Omental fat pad (tissue), 4 donors: ENCODE data around the gene DDX42. TPM values are rescaled to one million over a fixed set of nuclear protein-coding genes. Genes with fewer than 3 reads are reported as not detected.

Experiments
- ATAC-seq: fragments of 150-250 bp; one replicate; pipeline ENCODE4 v1.9.1; 2016; ENCODE audit warnings: mild to moderate bottlenecking, moderate library complexity; ENCODE audit not compliant: low FRiP score
- DNase-seq: peaks from one replicate; pipeline ENCODE4 v3.0.0-alpha.2; 2019; ENCODE audit warnings: low spot score
- CTCF ChIP-seq, 3 donors: fragments of 450-650 bp; IDR thresholded peaks; one replicate each; pipeline ENCODE4 v1.5.1; 2016 to 2017; ENCODE audit warnings: antibody characterized with exemption in 3 of 3, mild to moderate bottlenecking in 3 of 3, moderate library complexity in 2 of 3
- total RNA-seq, 4 donors: library from RNA; depleted of rRNA; stranded (reverse); fragments of >200 nt; gene quantifications; one replicate each; pipeline ENCODE4 v1.1.0, GENCODE V29; 2016

Gene DDX42
- total RNA-seq, 4 donors from 2014 or later, result 87.2 to 150 (median 112) TPM

- ATAC-seq (no peak), DNase-seq (no peak)
- TF ChIP-seq CTCF (IDR thresholded peaks at IDR 0.05), result no peak
These were observed 45.9 kb downstream of the DDX42 start for GRCh38 chr17:63819585-63820537.

- ATAC-seq, result no peak
- no peak for DNase-seq
- no peak for TF ChIP-seq CTCF (IDR thresholded peaks at IDR 0.05)
These were observed 47.1 kb downstream of the DDX42 start for GRCh38 chr17:63820963-63821561.

- no peak for ATAC-seq
- no peak for TF ChIP-seq CTCF (IDR thresholded peaks at IDR 0.05)
- no peak for DNase-seq
These were observed 47.8 kb downstream of the DDX42 start for GRCh38 chr17:63821804-63822203.

GRCh38 chr17:63822537-63822936, 48.6 kb downstream of the DDX42 start:
- no peak for DNase-seq
- no peak for TF ChIP-seq CTCF (IDR thresholded peaks at IDR 0.05)
- no peak for ATAC-seq

GRCh38 chr17:63823659-63824331, 49.8 kb downstream of the DDX42 start:
- DNase-seq (no peak), ATAC-seq (no peak)
- no peak for TF ChIP-seq CTCF (IDR thresholded peaks at IDR 0.05)

GRCh38 chr17:63824362-63824761, 50.4 kb downstream of the DDX42 start:
- no peak for DNase-seq
- TF ChIP-seq CTCF (IDR thresholded peaks at IDR 0.05), result no peak
- ATAC-seq, result no peak
